Liver (tissue), 9 donors: ENCODE measurements around the gene UBIAD1. TPM values are rescaled to one million over a fixed set of nuclear protein-coding genes. Genes with fewer than 3 reads are reported as not detected.

Experiments used
- DNase-seq: peaks from one replicate; pipeline ENCODE4 v3.0.0-alpha.2; 2017; ENCODE audit warnings: low spot score
- H3K27ac ChIP-seq, 2 donors: one replicate each; pipeline ENCODE4 v1.7.0; 2013; ENCODE audit warnings: inconsistent platforms in 2 of 2, low read length in 2 of 2, control low read depth in 1 of 2, low read depth in 1 of 2, mild to moderate bottlenecking in 1 of 2
- H3K27me3 ChIP-seq, 4 donors: one replicate each; pipeline versions ENCODE4 v1.6.1 to v1.7.0; 2013; ENCODE audit warnings: low read length in 3 of 4, inconsistent platforms in 1 of 4, mild to moderate bottlenecking in 1 of 4, moderate library complexity in 1 of 4; ENCODE audit not compliant: control insufficient read depth in 4 of 4, insufficient read depth in 4 of 4
- H3K36me3 ChIP-seq, 4 donors: one replicate each; pipeline versions ENCODE4 v1.6.1 to v1.7.0; 2013; ENCODE audit warnings: low read length in 3 of 4, mild to moderate bottlenecking in 3 of 4, low read depth in 1 of 4, moderate library complexity in 1 of 4; ENCODE audit not compliant: control insufficient read depth in 4 of 4, insufficient read depth in 3 of 4
- H3K4me1 ChIP-seq, 4 donors: one replicate each; pipeline versions ENCODE4 v1.6.1 to v1.7.0; 2013; ENCODE audit warnings: low read length in 3 of 4, mild to moderate bottlenecking in 3 of 4, moderate library complexity in 1 of 4; ENCODE audit not compliant: control insufficient read depth in 4 of 4, insufficient read depth in 4 of 4
- H3K4me3 ChIP-seq, 3 donors: one replicate each; pipeline versions ENCODE4 v1.6.1 to v1.7.0; 2013; ENCODE audit warnings: low read length in 3 of 3, control low read depth in 1 of 3, low read depth in 1 of 3, mild to moderate bottlenecking in 1 of 3
- H3K9ac ChIP-seq, 2 donors: one replicate each; pipeline ENCODE4 v1.7.0; 2013; ENCODE audit warnings: low read length in 2 of 2, mild to moderate bottlenecking in 2 of 2, moderate library complexity in 2 of 2, control low read depth in 1 of 2, low read depth in 1 of 2
- H3K9me3 ChIP-seq, 4 donors: one replicate each; pipeline versions ENCODE4 v1.6.1 to v1.7.0; 2013; ENCODE audit warnings: low read length in 3 of 4; ENCODE audit not compliant: control insufficient read depth in 4 of 4
- EGR1 ChIP-seq, 2 donors: IDR thresholded peaks; 2 replicates each; pipeline ENCODE4 v1.6.1; 2016 to 2018; ENCODE audit warnings: antibody characterized with exemption in 2 of 2, low read depth in 2 of 2
- FOXA1 ChIP-seq: IDR thresholded peaks from 2 replicates; pipeline ENCODE4 v1.6.1; 2016; ENCODE audit warnings: antibody characterized with exemption
- FOXA2 ChIP-seq: IDR thresholded peaks from 2 replicates; pipeline ENCODE4 v1.6.1; 2016; ENCODE audit warnings: antibody characterized with exemption
- GABPA ChIP-seq, 2 donors: IDR thresholded peaks in 1 of 2; conservative IDR thresholded peaks in 1 of 2; 2 replicates each; pipeline ENCODE4 v1.6.1; 2016; ENCODE audit warnings: antibody characterized with exemption in 2 of 2, mild to moderate bottlenecking in 1 of 2, moderate library complexity in 1 of 2
- HNF4A ChIP-seq, 2 donors: conservative IDR thresholded peaks; 2 replicates each; pipeline ENCODE4 v1.6.1; 2016; ENCODE audit warnings: antibody characterized with exemption in 2 of 2, mild to moderate bottlenecking in 2 of 2
- JUND ChIP-seq, 2 donors: IDR thresholded peaks; 2 replicates each; pipeline ENCODE4 v1.6.1; 2016; ENCODE audit warnings: antibody characterized with exemption in 2 of 2
- NR2F2 ChIP-seq: IDR thresholded peaks from 2 replicates; pipeline ENCODE4 v1.6.1; 2016; ENCODE audit warnings: antibody characterized with exemption
- RXRA ChIP-seq, 2 donors: IDR thresholded peaks; 2 replicates each; pipeline ENCODE4 v1.6.1; 2017 to 2018; ENCODE audit warnings: antibody characterized with exemption in 2 of 2, mild to moderate bottlenecking in 1 of 2
- TAF1 ChIP-seq: conservative IDR thresholded peaks from 2 replicates; pipeline ENCODE4 v1.6.1; 2016; ENCODE audit warnings: antibody characterized with exemption, mild to moderate bottlenecking
- YY1 ChIP-seq: IDR thresholded peaks from 2 replicates; pipeline ENCODE4 v1.6.1; 2016; ENCODE audit warnings: antibody characterized with exemption, mild to moderate bottlenecking
- WGBS: extraction: QIAGEN DNeasy Blood & Tissue Kit; methylation state at CpG from one replicate; pipeline ENCODE4 v1.1.7; 2013; 5-methylcytosine and 5-hydroxymethylcytosine counted together
- polyA plus RNA-seq, 2 donors: library from polyadenylated mRNA; stranded (reverse) in 1 of 2; unstranded in 1 of 2; fragments of 200-250 nt in 1 of 2; fragments of >200 nt in 1 of 2; fragmentation: Nextera tagmentation in 1 of 2; extraction: Ambion mirVana in 1 of 2; gene quantifications; one replicate each; pipeline versions ENCODE4 v1.2.1 to v1.2.3, GENCODE V29; 2013 to 2015
- total RNA-seq, 2 donors: library from RNA; depleted of rRNA; stranded (reverse); fragments of >200 nt; gene quantifications; one replicate each; pipeline ENCODE4 v1.2.3, GENCODE V29; 2014
- TF ChIP-seq, protein P1 (sequence below): IDR thresholded peaks from 2 replicates; pipeline ENCODE4 v1.6.1; 2016; ENCODE audit warnings: antibody characterized with exemption
- TF ChIP-seq, protein P2 (sequence below): fragments of 150-350 bp; IDR thresholded peaks from 2 replicates; pipeline ENCODE4 v1.5.1; 2017; ENCODE audit warnings: improper control_type of control experiment, low read depth, low read length; ENCODE audit not compliant: missing input control
- TF ChIP-seq, protein P3 (sequence below): IDR thresholded peaks from 2 replicates; pipeline ENCODE4 v1.6.1; 2016; ENCODE audit warnings: antibody characterized with exemption
- TF ChIP-seq, protein P4 (sequence below): IDR thresholded peaks from 2 replicates; pipeline ENCODE4 v1.6.1; 2016; ENCODE audit warnings: antibody characterized with exemption
- TF ChIP-seq, protein P5 (sequence below): IDR thresholded peaks from 2 replicates; pipeline ENCODE4 v1.6.1; 2016; ENCODE audit warnings: antibody characterized with exemption, mild to moderate bottlenecking
- donor health status: healthy.
- donor health status: healthy.
- donor health status: healthy.
- donor health status: healthy.
- donor health status: healthy.

The UBIAD1 gene
- total and polyA plus RNA-seq, 4 donors: 5.4 to 10.2 (median 8.9) TPM

DNA sequence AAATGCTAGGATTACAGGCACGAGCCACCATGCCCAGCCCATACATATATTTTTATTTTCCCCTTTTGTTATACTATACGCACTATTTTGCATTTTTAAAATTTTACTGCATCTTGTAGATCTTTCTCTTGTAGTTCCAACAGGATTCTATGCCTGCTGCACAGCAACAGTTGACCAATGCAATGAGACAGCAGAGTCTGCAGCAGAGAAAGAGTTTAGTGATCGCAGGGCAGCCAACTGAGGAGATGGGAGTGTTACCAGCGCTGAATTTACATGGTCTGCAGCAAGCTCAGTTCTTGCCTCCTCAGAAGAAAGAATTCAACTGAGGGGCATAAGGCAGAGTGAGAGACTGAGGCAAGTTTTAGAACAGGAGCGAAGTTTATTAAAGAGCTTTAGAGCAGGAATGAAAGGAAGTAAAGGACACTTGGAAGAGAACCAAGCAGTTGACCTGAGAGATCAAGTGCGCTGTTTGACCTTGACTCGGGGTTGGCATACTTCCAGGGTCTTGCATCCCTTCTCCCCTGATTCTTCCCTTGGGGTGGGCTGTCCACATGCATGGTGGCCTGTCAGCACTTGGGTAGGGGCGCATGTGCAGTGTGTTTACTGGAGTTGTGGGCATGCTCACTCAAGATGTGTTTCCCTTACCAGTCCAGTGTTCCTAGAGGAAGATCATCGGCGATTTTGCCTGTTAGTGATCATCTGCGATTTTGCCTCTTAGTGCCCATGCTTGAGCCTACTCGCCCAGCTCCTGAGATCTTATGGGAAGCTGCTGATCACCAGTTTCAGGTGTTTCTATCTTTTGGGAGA lies 6.5 kb upstream of the UBIAD1 start:
- TF ChIP-seq NR2F2 (no peak), TAF1 (no peak), FOXA2 (no peak), RXRA (IDR thresholded peaks at IDR 0.05) (no peak), HNF4A (conservative IDR thresholded peaks at IDR 0.05) (no peak), EGR1 (IDR thresholded peaks at IDR 0.05; ENCODE audit: low read depth in 2 of 2) (no peak), YY1 (no peak), JUND (IDR thresholded peaks at IDR 0.05) (no peak), FOXA1 (no peak), GABPA (IDR thresholded peaks at IDR 0.05 in 1 of 2, conservative IDR thresholded peaks at IDR 0.05 in 1 of 2) (no peak)
- TF ChIP-seq, protein P1, sequence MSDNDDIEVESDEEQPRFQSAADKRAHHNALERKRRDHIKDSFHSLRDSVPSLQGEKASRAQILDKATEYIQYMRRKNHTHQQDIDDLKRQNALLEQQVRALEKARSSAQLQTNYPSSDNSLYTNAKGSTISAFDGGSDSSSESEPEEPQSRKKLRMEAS: no peak
- TF ChIP-seq, protein P2, sequence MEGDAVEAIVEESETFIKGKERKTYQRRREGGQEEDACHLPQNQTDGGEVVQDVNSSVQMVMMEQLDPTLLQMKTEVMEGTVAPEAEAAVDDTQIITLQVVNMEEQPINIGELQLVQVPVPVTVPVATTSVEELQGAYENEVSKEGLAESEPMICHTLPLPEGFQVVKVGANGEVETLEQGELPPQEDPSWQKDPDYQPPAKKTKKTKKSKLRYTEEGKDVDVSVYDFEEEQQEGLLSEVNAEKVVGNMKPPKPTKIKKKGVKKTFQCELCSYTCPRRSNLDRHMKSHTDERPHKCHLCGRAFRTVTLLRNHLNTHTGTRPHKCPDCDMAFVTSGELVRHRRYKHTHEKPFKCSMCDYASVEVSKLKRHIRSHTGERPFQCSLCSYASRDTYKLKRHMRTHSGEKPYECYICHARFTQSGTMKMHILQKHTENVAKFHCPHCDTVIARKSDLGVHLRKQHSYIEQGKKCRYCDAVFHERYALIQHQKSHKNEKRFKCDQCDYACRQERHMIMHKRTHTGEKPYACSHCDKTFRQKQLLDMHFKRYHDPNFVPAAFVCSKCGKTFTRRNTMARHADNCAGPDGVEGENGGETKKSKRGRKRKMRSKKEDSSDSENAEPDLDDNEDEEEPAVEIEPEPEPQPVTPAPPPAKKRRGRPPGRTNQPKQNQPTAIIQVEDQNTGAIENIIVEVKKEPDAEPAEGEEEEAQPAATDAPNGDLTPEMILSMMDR: no peak
- TF ChIP-seq, protein P3, sequence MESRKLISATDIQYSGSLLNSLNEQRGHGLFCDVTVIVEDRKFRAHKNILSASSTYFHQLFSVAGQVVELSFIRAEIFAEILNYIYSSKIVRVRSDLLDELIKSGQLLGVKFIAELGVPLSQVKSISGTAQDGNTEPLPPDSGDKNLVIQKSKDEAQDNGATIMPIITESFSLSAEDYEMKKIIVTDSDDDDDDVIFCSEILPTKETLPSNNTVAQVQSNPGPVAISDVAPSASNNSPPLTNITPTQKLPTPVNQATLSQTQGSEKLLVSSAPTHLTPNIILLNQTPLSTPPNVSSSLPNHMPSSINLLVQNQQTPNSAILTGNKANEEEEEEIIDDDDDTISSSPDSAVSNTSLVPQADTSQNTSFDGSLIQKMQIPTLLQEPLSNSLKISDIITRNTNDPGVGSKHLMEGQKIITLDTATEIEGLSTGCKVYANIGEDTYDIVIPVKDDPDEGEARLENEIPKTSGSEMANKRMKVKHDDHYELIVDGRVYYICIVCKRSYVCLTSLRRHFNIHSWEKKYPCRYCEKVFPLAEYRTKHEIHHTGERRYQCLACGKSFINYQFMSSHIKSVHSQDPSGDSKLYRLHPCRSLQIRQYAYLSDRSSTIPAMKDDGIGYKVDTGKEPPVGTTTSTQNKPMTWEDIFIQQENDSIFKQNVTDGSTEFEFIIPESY: no peak
- TF ChIP-seq, protein P4, sequence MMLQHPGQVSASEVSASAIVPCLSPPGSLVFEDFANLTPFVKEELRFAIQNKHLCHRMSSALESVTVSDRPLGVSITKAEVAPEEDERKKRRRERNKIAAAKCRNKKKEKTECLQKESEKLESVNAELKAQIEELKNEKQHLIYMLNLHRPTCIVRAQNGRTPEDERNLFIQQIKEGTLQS: no peak
- TF ChIP-seq, protein P5, sequence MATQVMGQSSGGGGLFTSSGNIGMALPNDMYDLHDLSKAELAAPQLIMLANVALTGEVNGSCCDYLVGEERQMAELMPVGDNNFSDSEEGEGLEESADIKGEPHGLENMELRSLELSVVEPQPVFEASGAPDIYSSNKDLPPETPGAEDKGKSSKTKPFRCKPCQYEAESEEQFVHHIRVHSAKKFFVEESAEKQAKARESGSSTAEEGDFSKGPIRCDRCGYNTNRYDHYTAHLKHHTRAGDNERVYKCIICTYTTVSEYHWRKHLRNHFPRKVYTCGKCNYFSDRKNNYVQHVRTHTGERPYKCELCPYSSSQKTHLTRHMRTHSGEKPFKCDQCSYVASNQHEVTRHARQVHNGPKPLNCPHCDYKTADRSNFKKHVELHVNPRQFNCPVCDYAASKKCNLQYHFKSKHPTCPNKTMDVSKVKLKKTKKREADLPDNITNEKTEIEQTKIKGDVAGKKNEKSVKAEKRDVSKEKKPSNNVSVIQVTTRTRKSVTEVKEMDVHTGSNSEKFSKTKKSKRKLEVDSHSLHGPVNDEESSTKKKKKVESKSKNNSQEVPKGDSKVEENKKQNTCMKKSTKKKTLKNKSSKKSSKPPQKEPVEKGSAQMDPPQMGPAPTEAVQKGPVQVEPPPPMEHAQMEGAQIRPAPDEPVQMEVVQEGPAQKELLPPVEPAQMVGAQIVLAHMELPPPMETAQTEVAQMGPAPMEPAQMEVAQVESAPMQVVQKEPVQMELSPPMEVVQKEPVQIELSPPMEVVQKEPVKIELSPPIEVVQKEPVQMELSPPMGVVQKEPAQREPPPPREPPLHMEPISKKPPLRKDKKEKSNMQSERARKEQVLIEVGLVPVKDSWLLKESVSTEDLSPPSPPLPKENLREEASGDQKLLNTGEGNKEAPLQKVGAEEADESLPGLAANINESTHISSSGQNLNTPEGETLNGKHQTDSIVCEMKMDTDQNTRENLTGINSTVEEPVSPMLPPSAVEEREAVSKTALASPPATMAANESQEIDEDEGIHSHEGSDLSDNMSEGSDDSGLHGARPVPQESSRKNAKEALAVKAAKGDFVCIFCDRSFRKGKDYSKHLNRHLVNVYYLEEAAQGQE: no peak
- H3K4me1 ChIP-seq: peaks cover 0 to 11% (median 6%) of the 10 kb centered on the region in 4 donors
- no peak overlapping the region for H3K4me3 ChIP-seq
- H3K27ac ChIP-seq: peak overlapping the region; percentile 94 to 95
- no peaks in the 10 kb centered on the region for H3K9me3 ChIP-seq
- no peak overlapping the region for H3K9ac ChIP-seq
- H3K36me3 ChIP-seq: no peaks in the 10 kb centered on the region
- no peaks in the 10 kb centered on the region for H3K27me3 ChIP-seq
- 84% methylated on average over 12 of the region's 12 CpGs for WGBS
- DNase-seq: no peak
